Ovary (tissue), 9 donors: ENCODE data around the gene ICE2. TPM values are rescaled to one million over a fixed set of nuclear protein-coding genes. Genes with fewer than 3 reads are reported as not detected.
A peak's percentile ranks its signal among the peaks of the same experiment; 100 is the strongest.

Experiments used
- DNase-seq, 5 donors: peaks; one replicate each; pipeline ENCODE4 v3.0.0-alpha.2; 2019 to 2020
- H3K27ac ChIP-seq, 2 donors: fragments of 200-600 bp; one replicate each; pipeline versions ENCODE4 v1.5.1 to v1.8.0; 2019 to 2022
- H3K27me3 ChIP-seq: fragments of 200-600 bp; one replicate; pipeline ENCODE4 v1.8.0; 2022
- H3K36me3 ChIP-seq: fragments of 200-600 bp; sonication (generic); one replicate; pipeline ENCODE4 v1.5.1; 2019
- H3K4me1 ChIP-seq: one replicate; pipeline ENCODE4 v1.8.1; 2013; ENCODE audit warnings: mild to moderate bottlenecking, moderate library complexity; ENCODE audit not compliant: insufficient read depth
- H3K4me3 ChIP-seq: fragments of 200-600 bp; sonication (generic); one replicate; pipeline ENCODE4 v1.5.1; 2017
- H3K9me3 ChIP-seq, 2 donors: fragments of 200-600 bp in 1 of 2; sonication (generic) in 1 of 2; one replicate each; pipeline versions ENCODE4 v1.5.1 to v1.8.1; 2013 to 2019; ENCODE audit warnings: mild to moderate bottlenecking in 1 of 2, moderate library complexity in 1 of 2
- EP300 ChIP-seq: sonication (generic); formaldehyde crosslinking; IDR thresholded peaks from one replicate; pipeline ENCODE4 v1.6.1; 2017; ENCODE audit warnings: antibody characterized with exemption
- POLR2A ChIP-seq: fragments of 450-650 bp; IDR thresholded peaks from one replicate; pipeline ENCODE4 v1.6.1; 2017; ENCODE audit warnings: antibody characterized with exemption, mild to moderate bottlenecking, moderate library complexity
- WGBS, 3 donors: extraction: QIAGEN DNeasy Blood & Tissue Kit in 1 of 3; methylation state at CpG; one replicate each; pipeline versions ENCODE4 v1.1.5 to v1.1.7; 2013 to 2017; 5-methylcytosine and 5-hydroxymethylcytosine counted together
- intact Hi-C, 4 donors: fragments of 100-400 bp; cut with DNase I; formaldehyde crosslinking; loops; one replicate each; pipeline versions ENCODE4 v1.11.0 to v1.15.1; 2022 to 2023
- polyA plus RNA-seq, 2 donors: library from polyadenylated mRNA; stranded (reverse); fragments of 200-250 nt in 1 of 2; fragments of 350-450 nt in 1 of 2; fragmentation: Illumina TruSeq in 1 of 2; extraction: RNeasy Lipid Tissue Mini Kit (QIAGEN cat#74804) in 1 of 2; gene quantifications; one replicate each; pipeline ENCODE4 v1.2.3, GENCODE V29; 2013 to 2014
- total RNA-seq, 7 donors: library from RNA; depleted of rRNA in 2 of 7; stranded (reverse); fragments of >200 nt in 2 of 7; fragmentation: NEBNext Ultra II Directional in 3 of 7; extraction: Animal tissue kit (Norgen Biotek cat#: 25700) in 3 of 7; gene quantifications; one replicate each; pipeline versions ENCODE4 v1.1.0 to v1.2.4, GENCODE V29; 2016 to 2023
- TF ChIP-seq, protein P1 (sequence below), 3 donors: fragments of 450-650 bp in 2 of 3; fragments of 200-600 bp in 1 of 3; IDR thresholded peaks; one replicate each; pipeline versions ENCODE4 v1.5.1 to v1.8.0; 2016 to 2022; ENCODE audit warnings: antibody characterized with exemption in 3 of 3, mild to moderate bottlenecking in 1 of 3
- donor health status: DM: no; HTN: no; CAD: no; lungs with moderate emphysema.
- donor health status: DM: no; HTN: no; CAD: no.
- donor health status: Bipolar disorder and iron deficiency.
- donor health status: DM: yes; HTN: yes; CAD: no.
- donor health status: DM: no; HTN: no; CAD: no.
- donor health status: DM: yes; HTN: yes; CAD: no.

Gene ICE2
- total and polyA plus RNA-seq, 9 donors, result 16.4 to 72.0 (median 53.0) TPM

DNA sequence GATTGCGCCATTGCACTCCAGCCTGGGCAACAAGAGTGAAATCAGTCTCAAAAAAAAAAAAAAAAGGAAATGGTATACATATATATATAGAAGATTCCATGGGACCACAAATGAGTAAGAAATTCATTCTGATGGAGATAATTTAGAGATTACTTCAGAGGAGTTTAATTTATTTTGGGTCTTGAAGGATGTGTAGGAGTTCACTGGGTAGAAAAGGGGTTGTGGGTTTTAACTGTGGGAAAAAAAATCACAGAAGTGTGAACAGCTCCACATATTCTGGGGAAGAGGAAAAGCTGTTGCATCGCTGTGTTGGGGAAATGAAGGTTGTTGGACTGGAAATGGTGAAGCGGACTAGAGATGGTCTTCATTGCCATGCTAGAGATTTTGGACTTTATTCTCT is 4.1 kb upstream of the ICE2 start:
- WGBS, 3 donors, result 97 to 99% (median 97%) methylated on average over 3 of the region's 3 CpGs
- H3K4me1 ChIP-seq, result peaks cover 2% of the 10 kb centered on the region
- no peak for TF ChIP-seq EP300
- TF ChIP-seq, protein P1, sequence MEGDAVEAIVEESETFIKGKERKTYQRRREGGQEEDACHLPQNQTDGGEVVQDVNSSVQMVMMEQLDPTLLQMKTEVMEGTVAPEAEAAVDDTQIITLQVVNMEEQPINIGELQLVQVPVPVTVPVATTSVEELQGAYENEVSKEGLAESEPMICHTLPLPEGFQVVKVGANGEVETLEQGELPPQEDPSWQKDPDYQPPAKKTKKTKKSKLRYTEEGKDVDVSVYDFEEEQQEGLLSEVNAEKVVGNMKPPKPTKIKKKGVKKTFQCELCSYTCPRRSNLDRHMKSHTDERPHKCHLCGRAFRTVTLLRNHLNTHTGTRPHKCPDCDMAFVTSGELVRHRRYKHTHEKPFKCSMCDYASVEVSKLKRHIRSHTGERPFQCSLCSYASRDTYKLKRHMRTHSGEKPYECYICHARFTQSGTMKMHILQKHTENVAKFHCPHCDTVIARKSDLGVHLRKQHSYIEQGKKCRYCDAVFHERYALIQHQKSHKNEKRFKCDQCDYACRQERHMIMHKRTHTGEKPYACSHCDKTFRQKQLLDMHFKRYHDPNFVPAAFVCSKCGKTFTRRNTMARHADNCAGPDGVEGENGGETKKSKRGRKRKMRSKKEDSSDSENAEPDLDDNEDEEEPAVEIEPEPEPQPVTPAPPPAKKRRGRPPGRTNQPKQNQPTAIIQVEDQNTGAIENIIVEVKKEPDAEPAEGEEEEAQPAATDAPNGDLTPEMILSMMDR (IDR thresholded peaks at IDR 0.05), result no peak
- no peak for TF ChIP-seq POLR2A
- no peaks in the 10 kb centered on the region for H3K36me3 ChIP-seq
- no peak overlapping the region for H3K27ac ChIP-seq
- no peak for DNase-seq
- no peak overlapping the region for H3K4me3 ChIP-seq
- intact Hi-C loops, result no loop called here
- H3K9me3 ChIP-seq, result no peaks in the 10 kb centered on the region
- H3K27me3 ChIP-seq, result no peaks in the 10 kb centered on the region

DNA sequence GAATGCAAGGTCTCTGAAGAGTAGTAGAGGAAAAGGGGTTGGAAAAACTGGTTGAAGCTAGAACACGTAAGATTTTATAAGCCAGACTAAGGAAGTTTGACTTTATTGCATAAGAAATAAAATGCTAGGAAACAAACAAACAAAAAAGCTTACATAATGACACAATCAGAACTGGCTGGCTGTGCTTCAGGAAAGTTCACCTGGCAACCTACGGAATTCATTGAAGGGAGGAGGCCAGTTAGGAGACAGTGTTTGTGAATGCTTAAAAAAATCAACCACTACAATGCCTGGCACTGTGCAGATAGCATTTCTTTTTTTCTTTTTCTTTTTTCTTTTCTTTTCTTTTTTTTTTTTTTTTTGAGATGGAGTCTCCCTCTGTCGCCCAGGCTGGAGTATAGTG is 1.9 kb upstream of the ICE2 start:
- no peak for TF ChIP-seq POLR2A
- TF ChIP-seq, protein P1 (IDR thresholded peaks at IDR 0.05), result no peak
- TF ChIP-seq EP300, result no peak
- Histone ChIP-seq H3K27ac (no peak overlapping the region), H3K36me3 (no peaks in the 10 kb centered on the region), H3K4me1 (peaks cover 5% of the 10 kb centered on the region), H3K27me3 (no peaks in the 10 kb centered on the region), H3K4me3 (no peak overlapping the region), H3K9me3 (no peaks in the 10 kb centered on the region)
- DNase-seq, result no peak
- intact Hi-C loops, result no loop called here
- 95 to 96% (median 96%) methylated on average over 3 of the region's 3 CpGs for WGBS, 3 donors

DNA sequence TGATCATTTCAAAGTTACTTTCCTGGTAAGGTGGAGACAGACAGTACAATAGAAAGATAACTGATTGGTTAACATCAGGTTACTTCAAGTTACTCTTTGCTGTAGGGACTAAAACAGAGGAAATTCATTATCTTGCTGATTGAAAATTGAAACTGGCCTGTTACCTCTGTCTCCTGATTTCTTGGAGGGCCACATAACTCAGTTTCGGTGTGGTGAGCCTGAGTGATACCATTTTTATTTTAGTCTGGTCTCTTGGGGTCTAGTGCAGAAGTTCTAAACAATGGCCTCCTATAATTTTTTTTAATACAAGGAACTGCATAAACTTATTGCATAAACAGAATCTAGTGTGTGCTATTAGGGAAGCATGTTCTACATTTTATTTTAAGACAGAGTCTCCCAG is 1.2 kb upstream of the ICE2 start:
- H3K36me3 ChIP-seq, result no peaks in the 10 kb centered on the region
- no peaks in the 10 kb centered on the region for H3K9me3 ChIP-seq
- H3K27me3 ChIP-seq, result no peaks in the 10 kb centered on the region
- H3K27ac ChIP-seq, result no peak overlapping the region
- H3K4me3 ChIP-seq, result no peak overlapping the region
- intact Hi-C loops, result no loop called here
- WGBS, 3 donors, result 82 to 91% (median 89%) methylated on average over 1 of the region's 1 CpG
- TF ChIP-seq EP300 (no peak), POLR2A (no peak)
- TF ChIP-seq, protein P1 (IDR thresholded peaks at IDR 0.05), result no peak
- peaks cover 5% of the 10 kb centered on the region for H3K4me1 ChIP-seq
- no peak for DNase-seq

DNA sequence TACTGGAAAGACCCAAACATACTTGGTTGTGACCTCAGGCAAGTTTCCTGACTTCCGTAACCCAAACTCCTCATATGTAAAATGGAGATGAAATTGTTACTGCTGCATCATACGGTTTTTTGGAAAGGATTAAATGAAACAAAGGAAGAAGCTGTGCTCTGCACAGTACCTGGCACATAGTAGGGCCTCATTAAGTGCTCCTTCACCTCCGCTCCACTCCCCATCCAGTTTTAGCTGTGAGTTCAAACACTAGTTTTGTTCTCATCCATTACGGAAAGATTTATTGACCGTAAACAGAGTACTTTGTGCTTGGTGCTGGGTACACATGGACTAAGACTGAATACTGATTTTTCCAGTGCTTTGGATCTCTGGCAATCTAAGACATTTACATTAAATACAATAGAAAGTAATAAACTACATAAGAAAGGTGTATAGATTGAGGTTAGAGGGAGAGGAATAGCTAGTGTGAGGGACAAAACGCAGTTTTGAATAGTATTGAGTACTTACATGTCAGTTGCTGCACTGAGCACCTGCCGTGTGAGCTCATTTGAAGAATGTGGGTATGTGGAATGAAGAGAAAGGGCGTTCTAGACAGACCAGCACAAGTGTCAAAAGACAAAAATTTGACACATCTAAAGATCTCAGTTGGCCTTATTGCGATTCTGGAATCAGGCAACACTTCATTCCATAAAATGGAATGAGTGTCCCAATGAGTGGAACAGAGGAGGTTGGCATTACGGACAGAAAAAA is 594 bp upstream of the ICE2 start:
- WGBS, 3 donors, result 43 to 47% (median 46%) methylated on average over 10 of the region's 10 CpGs
- Histone ChIP-seq H3K4me1 (peaks cover 5% of the 10 kb centered on the region), H3K27me3 (no peaks in the 10 kb centered on the region), H3K4me3 (peak overlapping the region; percentile 85), H3K9me3 (no peaks in the 10 kb centered on the region), H3K27ac (peak overlapping the region; percentile 77 to 81), H3K36me3 (no peaks in the 10 kb centered on the region)
- TF ChIP-seq, protein P1 (IDR thresholded peaks at IDR 0.05), result no peak
- TF ChIP-seq EP300, result no peak
- no peak for TF ChIP-seq POLR2A
- intact Hi-C loops, result no loop called here
- no peak for DNase-seq
